Glutamatergic neuron (in vitro differentiated cells): ENCODE data around the gene TNN. TPM values are rescaled to one million over a fixed set of nuclear protein-coding genes. Genes with fewer than 3 reads are reported as not detected.

ENCODE experiments used
- DNase-seq: peaks from one replicate; pipeline ENCODE4 v3.0.0; 2022
- H3K27ac Mint-ChIP-seq: one replicate; pipeline ENCODE4 v1.8.0; 2020; ENCODE audit warnings: mild to moderate bottlenecking, mixed read lengths, inconsistent platforms; ENCODE audit not compliant: unreplicated experiment
- H3K27me3 Mint-ChIP-seq: one replicate; pipeline ENCODE4 v1.8.0; 2020; ENCODE audit warnings: mild to moderate bottlenecking, moderate library complexity, mixed read lengths, inconsistent platforms; ENCODE audit not compliant: unreplicated experiment
- H3K36me3 Mint-ChIP-seq: one replicate; pipeline ENCODE4 v1.8.0; 2020; ENCODE audit warnings: mild to moderate bottlenecking, mixed read lengths, inconsistent platforms; ENCODE audit not compliant: unreplicated experiment
- H3K4me1 Mint-ChIP-seq: one replicate; pipeline ENCODE4 v1.8.0; 2020; ENCODE audit warnings: mild to moderate bottlenecking, low read depth, mixed read lengths, inconsistent platforms; ENCODE audit not compliant: unreplicated experiment
- H3K4me3 Mint-ChIP-seq: one replicate; pipeline ENCODE4 v1.8.0; 2020; ENCODE audit warnings: mild to moderate bottlenecking, mixed read lengths, inconsistent platforms; ENCODE audit not compliant: unreplicated experiment
- H3K9me3 Mint-ChIP-seq: one replicate; pipeline ENCODE4 v1.8.0; 2020; ENCODE audit warnings: mild to moderate bottlenecking, moderate library complexity, mixed read lengths, inconsistent platforms; ENCODE audit not compliant: unreplicated experiment
- total RNA-seq: library from RNA; stranded (reverse); fragmentation: NEBNext Ultra II Directional; extraction: Animal tissue kit (Norgen Biotek cat#: 25700); gene quantifications from one replicate; pipeline ENCODE4 v1.2.1, GENCODE V29; 2021; ENCODE audit not compliant: unreplicated experiment
- TF ChIP-seq, protein P1 (sequence below): fragments of 200-600 bp; sonication (generic); IDR thresholded peaks from one replicate; pipeline ENCODE4 v1.5.0; 2021; ENCODE audit not compliant: partially characterized antibody, unreplicated experiment

Gene TNN
- total RNA-seq, 1 donor from 2014 or later = not detected

DNA sequence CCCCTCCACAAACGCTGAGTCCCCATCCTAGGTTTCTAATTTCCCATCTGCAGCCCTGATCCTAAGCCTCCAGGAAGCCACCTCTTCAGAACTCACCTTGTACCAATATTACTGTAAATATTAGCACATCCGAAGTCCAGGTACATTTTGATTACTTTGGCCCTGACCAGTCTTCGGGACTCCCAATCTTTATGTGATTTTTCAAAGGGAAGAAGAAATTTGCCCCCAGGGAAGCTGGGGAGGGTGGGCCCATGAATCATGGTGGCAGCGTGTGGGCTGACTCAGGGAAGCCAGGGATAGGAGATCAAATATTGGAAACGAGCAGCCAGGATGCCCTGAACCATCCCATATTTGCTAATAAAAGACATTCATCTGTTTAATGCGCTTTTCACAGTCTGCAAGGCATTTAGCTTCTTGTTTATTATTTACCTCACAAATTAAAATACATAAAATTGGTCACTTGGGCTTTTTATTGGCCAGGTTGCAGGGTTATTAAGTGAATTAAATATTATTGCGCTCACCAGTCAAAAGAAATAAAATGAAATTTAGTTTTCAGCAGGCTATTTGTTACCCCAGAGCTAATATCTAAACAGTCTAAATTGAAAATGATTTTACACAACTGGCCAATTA, 78.4 kb downstream of the TNN start:
- no peaks in the 10 kb centered on the region for H3K36me3 Mint-ChIP-seq
- no peak overlapping the region for H3K4me3 Mint-ChIP-seq
- no peak overlapping the region for H3K27ac Mint-ChIP-seq
- no peak for DNase-seq
- TF ChIP-seq, protein P1, sequence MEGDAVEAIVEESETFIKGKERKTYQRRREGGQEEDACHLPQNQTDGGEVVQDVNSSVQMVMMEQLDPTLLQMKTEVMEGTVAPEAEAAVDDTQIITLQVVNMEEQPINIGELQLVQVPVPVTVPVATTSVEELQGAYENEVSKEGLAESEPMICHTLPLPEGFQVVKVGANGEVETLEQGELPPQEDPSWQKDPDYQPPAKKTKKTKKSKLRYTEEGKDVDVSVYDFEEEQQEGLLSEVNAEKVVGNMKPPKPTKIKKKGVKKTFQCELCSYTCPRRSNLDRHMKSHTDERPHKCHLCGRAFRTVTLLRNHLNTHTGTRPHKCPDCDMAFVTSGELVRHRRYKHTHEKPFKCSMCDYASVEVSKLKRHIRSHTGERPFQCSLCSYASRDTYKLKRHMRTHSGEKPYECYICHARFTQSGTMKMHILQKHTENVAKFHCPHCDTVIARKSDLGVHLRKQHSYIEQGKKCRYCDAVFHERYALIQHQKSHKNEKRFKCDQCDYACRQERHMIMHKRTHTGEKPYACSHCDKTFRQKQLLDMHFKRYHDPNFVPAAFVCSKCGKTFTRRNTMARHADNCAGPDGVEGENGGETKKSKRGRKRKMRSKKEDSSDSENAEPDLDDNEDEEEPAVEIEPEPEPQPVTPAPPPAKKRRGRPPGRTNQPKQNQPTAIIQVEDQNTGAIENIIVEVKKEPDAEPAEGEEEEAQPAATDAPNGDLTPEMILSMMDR = no peak
- H3K9me3 Mint-ChIP-seq = peaks cover 4% of the 10 kb centered on the region
- H3K27me3 Mint-ChIP-seq = peaks cover 7% of the 10 kb centered on the region
- no peaks in the 10 kb centered on the region for H3K4me1 Mint-ChIP-seq

DNA sequence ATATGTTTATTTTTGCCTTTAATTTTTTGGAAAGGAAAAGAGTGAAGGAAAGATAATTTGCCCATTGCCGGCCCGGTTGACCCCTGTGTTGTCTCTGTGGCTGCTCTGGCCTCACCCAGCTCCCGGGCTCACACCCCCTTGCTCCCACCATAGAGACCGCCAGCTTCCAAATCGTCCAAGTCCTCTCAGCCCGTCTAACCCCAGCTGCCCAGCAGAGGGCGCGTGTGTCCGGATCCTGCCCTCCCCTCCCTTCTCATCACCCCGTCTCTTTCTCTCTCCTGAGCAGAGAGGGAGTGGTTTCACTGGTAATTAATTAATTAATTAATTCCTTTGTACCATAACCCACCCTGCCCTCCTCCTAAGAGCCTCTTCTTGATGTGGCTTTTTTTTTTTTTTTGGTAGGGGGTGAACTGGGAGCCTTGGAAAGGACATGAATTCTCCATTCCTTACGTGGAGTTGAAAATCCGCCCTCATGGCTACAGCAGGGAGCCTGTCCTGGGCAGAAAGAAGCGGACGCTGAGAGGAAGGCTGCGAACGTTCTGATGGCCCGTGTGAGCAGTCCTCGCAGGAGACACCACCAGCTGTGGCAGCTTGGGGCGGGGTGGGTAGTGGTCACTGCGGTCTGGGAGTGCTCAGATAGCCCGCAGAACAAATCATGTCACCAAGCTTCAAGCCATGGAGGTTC, 79.0 kb downstream of the TNN start:
- no peak overlapping the region for H3K4me3 Mint-ChIP-seq
- no peak overlapping the region for H3K27ac Mint-ChIP-seq
- no peaks in the 10 kb centered on the region for H3K36me3 Mint-ChIP-seq
- DNase-seq = peak; percentile 89
- TF ChIP-seq, protein P1 = peak; percentile 85
- peaks cover 4% of the 10 kb centered on the region for H3K9me3 Mint-ChIP-seq
- no peaks in the 10 kb centered on the region for H3K4me1 Mint-ChIP-seq
- H3K27me3 Mint-ChIP-seq = peaks cover 9% of the 10 kb centered on the region

DNA sequence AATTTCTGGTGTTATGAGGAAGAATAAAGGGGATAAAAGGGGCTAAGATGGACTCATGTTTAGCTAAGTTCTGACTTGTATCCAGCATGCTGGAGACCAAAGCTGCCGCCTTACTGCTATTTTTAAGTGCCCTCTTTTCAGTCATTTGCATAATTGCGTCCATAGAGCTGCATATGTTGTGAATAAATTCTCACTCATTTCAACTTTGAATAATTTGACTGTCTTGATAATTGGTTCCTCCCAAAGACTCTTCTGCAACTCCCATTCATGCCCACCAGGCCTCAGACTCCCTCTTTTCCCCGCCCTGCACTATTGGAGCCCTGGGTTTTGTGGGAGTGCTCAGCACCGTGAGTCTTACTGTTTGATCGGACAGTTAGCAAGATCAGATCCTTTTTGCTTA, 79.9 kb downstream of the TNN start:
- no peaks in the 10 kb centered on the region for H3K36me3 Mint-ChIP-seq
- no peak overlapping the region for H3K4me3 Mint-ChIP-seq
- no peaks in the 10 kb centered on the region for H3K4me1 Mint-ChIP-seq
- no peak overlapping the region for H3K27ac Mint-ChIP-seq
- DNase-seq = no peak
- TF ChIP-seq, protein P1 = no peak
- H3K9me3 Mint-ChIP-seq = peaks cover 4% of the 10 kb centered on the region
- H3K27me3 Mint-ChIP-seq = peaks cover 9% of the 10 kb centered on the region

DNA sequence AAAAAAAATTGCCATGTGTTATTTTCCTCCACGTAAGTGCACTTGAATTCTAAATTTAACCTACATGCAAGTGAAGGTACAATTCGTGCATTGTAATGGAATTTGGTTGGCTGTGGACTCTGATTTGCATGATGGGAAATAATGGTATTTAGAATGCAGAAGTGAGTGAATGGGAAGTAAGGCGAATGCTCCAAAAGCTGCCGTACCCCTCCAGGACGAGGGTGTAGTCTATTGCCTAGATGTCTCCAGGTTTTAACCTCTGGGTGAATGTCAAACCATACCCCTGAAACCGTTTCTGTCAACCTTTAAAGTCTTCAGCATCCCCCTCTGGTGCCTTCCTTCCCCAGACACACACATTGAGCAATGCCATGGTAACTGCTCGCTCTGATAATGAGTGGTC, 80.4 kb downstream of the TNN start:
- Mint-ChIP-seq H3K9me3 (peaks cover 4% of the 10 kb centered on the region), H3K27ac (no peak overlapping the region), H3K27me3 (peaks cover 9% of the 10 kb centered on the region), H3K4me1 (no peaks in the 10 kb centered on the region), H3K36me3 (no peaks in the 10 kb centered on the region), H3K4me3 (no peak overlapping the region)
- DNase-seq = no peak
- TF ChIP-seq, protein P1 = no peak
